LNCaP clone FGC (cell line): ENCODE results near the gene IQUB.

Source experiments
- DNase-seq: peaks from one replicate; pipeline ENCODE4 v3.0.0-alpha.2; 2011; ENCODE audit warnings: low read depth
- H3K4me3 ChIP-seq: 2 replicates; pipeline ENCODE4 v1.5.1; 2011; ENCODE audit warnings: mild to moderate bottlenecking, low read depth, low read length, control low read depth
- TF ChIP-seq, protein P1 (sequence below): IDR thresholded peaks from 2 replicates; pipeline ENCODE4 v1.5.1; 2012; ENCODE audit warnings: mild to moderate bottlenecking; ENCODE audit not compliant: control insufficient read depth, insufficient read depth; ENCODE audit errors: extremely low read depth

Gene IQUB

DNA sequence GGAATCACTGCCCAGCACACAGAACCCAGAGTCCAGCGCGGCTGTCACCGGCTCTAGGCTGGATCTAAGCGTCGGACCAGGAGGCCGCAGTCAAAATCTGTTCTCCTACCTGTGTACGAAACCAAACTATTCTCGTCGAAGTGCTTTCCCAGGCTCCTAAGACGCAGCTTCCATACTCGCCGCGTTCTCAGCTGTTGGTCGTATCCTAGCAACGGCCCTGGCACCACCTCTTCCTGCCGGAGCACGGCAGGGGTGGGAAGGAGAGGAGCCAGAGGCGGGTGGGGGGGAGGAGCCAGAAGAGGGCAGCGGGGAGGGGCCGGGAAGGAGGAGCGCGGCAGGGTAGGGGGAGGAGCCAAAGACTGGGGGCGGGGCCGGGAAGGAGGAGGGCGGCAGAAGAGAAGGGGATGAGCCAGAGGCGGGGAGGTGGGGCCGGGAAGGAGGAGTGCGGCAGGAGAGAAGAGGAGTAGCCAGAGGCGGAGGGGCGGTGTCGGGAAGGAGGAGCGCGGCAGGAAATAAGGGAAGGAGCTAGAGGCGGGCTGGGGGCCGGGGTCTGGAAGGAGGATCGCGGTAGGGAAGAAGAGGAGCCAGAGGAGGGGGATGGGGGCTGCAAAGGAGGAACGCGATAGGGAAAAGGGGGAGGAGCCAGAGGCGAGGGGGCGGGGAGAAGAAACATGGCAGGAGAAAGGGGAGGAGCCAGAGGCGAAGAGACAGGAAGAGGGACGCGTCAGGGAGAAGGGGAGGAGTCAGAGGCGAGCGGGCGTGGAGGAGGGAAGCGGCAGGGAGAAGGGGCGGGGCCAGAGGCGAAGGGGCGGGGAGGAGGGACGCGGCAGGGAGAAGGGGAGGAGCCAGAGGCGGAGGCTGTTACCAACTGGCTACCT is at the start of gene IQUB:
TSS of gene IQUB (minus strand) at position 213 of the 878 bp plus-strand sequence. CDS start 22,255 bp downstream, outside the sequence.
- peak; percentile 88 for DNase-seq
- H3K4me3 ChIP-seq = peak within 1 kb of the TSS; percentile 73
- TF ChIP-seq, protein P1, sequence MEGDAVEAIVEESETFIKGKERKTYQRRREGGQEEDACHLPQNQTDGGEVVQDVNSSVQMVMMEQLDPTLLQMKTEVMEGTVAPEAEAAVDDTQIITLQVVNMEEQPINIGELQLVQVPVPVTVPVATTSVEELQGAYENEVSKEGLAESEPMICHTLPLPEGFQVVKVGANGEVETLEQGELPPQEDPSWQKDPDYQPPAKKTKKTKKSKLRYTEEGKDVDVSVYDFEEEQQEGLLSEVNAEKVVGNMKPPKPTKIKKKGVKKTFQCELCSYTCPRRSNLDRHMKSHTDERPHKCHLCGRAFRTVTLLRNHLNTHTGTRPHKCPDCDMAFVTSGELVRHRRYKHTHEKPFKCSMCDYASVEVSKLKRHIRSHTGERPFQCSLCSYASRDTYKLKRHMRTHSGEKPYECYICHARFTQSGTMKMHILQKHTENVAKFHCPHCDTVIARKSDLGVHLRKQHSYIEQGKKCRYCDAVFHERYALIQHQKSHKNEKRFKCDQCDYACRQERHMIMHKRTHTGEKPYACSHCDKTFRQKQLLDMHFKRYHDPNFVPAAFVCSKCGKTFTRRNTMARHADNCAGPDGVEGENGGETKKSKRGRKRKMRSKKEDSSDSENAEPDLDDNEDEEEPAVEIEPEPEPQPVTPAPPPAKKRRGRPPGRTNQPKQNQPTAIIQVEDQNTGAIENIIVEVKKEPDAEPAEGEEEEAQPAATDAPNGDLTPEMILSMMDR = no peak

DNA sequence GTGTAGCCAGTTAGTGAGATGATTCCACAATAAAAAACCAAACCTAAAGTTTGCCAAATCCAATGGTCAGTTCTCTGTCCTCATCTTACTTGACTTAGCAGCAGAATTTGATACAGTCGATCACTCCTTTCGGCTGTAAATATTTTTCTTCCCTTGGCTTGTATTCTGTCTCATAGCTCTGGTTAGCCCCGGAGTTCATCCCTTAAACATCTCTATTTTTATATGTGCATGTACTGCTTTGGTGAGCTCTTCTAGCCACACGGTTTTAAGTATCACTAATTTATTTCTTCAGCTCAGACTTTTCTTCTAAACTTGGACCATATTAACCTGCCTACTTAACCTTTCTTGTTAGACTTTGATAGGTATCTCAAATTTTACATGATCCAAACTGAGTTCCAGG is 49.4 kb upstream of the IQUB start:
- no peak for DNase-seq
- TF ChIP-seq, protein P1 = no peak
- H3K4me3 ChIP-seq = no peak overlapping the region

DNA sequence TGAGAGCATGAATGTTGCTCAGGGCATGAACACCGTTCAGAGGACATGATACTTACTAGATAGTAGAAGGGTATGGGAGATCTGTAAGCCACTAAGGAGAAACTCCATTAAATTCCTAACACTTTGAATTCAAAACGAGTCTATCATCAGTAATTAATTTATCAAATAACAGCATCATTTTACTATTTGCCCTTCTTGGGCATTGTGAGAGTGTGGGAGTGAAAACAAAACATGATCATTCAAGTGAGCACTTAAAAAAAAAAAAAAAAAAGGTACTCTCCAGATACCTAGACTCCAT is 46.7 kb upstream of the IQUB start:
- DNase-seq = no peak
- H3K4me3 ChIP-seq = no peak overlapping the region
- TF ChIP-seq, protein P1 = no peak

DNA sequence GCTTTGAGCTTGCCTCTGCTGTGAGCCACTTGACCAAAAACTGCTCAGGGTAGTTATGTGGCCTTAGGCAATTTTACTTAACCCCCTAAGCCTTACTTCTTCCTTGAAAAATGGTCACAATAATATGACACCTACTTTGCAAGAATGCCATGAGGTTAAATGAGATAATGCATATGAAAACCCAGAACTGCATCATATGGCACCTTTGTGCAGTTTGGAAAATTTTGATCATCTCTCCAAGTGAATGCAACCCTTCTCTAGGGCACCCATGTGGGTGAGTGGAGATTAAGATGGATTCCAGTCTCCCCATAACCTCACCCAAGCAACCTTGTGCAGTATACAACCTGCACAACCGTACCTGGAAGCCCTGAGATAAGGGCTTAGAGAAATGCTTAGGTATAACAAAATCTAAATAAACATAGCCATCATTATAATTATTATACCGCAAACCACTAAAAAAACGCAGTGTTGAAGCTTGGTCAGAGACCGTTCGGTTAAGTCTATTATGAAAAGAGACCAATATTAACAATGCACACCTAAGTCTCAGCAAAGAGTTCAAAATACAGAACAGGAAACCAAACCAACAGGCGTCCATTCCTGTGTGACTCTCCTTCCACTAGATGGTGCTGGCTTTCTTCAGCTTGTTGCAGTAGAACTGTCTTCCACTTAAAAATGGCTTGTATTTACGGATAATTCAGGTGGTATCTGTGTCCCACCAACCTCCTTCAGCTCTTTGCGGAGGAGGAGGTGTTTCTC is 46.2 kb upstream of the IQUB start:
- no peak for DNase-seq
- TF ChIP-seq, protein P1 = peak; percentile 84
- H3K4me3 ChIP-seq = no peak overlapping the region

DNA sequence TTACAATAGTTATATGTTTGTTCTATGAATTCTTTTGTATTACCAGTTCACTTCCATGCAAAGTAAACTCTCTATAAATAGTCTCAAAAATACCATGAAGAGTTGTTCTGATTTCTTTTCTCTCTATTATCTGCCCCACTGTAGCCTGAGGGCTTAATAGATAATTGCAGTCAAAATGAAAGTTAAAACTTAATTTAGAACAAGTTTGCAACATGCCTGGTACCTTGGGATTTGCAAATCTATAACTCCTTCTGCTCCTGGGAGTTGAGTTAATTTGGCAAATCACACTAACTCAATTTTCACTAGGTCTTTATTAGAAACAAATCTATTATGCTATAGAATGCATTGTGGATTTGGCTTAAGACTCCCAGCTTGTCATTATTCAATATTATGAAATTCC is 45.0 kb upstream of the IQUB start:
- TF ChIP-seq, protein P1 = no peak
- no peak overlapping the region for H3K4me3 ChIP-seq
- DNase-seq = no peak

DNA sequence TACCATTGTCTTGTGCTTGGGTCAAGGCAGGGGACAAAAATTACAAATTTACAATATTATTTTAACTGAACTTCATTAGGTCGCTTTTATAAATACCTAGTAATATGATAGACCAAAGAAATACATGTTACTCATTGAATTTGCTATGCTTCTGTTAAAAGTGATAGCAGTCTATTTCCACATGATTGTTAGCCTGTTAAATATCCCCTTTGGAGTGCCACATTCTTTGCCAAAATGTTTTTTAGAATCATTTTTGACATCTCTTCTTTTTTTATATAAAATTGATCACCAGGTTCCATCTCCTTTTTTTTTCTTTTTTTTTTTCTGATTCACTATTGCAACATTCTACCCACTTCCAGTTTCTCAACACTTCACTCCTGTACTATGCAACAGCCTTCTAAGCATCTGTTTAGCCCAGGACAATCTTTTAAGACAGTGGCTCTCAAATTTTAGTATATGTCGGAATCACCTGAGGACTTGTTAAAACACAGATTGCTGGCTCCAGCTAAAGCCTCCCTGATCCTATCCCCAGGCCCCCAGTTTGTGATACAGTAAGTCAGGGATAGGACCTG is 39.6 kb upstream of the IQUB start:
- H3K4me3 ChIP-seq = no peak overlapping the region
- no peak for DNase-seq
- TF ChIP-seq, protein P1 = no peak
